ENCODE measurements around the gene SH3RF1.
A peak's percentile ranks its signal among the peaks of the same experiment; 100 is the strongest.
"Not testable (repeated sequence)": the region's sequence is repeated elsewhere in the genome, so short reads cannot be mapped to it uniquely, and the experiment has no call there.

The SH3RF1 gene

DNA sequence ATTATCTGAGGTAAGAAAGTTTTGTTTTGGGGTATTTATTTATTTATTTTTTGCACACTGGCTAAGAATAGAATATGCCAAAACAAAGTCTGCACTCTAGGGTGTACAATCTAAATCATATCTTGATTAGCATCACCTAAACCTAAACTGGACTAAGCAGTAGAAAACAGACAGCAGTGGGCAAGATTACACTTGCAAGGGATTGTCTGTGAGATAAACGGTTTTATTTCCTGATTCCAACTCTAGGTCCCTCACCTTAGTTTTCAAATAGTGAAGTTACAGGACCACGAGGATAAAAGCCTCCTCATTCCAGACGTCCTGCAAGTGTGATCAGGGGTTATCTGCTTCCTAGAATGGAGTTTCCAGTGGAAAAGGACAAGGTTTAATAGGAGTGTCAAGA, 86.1 kb downstream of the SH3RF1 start:
- Histone ChIP-seq H3K4me1 (ENCODE audit: insufficient read depth, low read length) (peaks cover 8% of the 10 kb centered on the region), H3K4me3 (ENCODE audit: low read depth in 1 of 2, low read length in 2 of 2) (no peak overlapping the region), H3K36me3 (ENCODE audit: insufficient read depth, low read length) (no peaks in the 10 kb centered on the region), H3K9ac (ENCODE audit: low read length) (no peak overlapping the region), H3K27ac (ENCODE audit: low read depth, low read length) (no peak overlapping the region), H3K27me3 (ENCODE audit: control insufficient read depth in 1 of 2, insufficient read depth in 2 of 2, low read length in 2 of 2) (no peaks in the 10 kb centered on the region), H3K9me3 (ENCODE audit: low read length) (no peaks in the 10 kb centered on the region)

DNA sequence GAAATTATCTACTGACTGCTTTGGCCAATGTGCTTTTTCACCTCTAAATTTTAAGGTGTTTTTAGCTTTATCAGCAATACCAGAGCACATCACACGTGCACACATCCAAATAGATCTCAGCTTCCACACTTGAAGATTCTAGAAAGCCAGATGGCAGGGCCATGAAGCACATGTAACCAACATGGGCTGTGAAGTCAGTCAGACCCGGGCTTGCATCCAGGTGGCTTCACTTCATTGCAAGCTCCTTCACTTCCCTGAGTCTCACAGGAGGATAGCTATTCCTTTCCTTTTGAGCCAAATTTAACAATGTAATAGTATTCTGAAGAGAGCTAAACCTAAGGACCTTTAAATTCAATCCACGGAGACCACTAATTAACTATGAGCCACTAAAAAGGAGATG, 86.5 kb downstream of the SH3RF1 start:
- H3K4me1 ChIP-seq (ENCODE audit: insufficient read depth, low read length), result peaks cover 9% of the 10 kb centered on the region
- no peak overlapping the region for H3K27ac ChIP-seq (ENCODE audit: low read depth, low read length)

DNA sequence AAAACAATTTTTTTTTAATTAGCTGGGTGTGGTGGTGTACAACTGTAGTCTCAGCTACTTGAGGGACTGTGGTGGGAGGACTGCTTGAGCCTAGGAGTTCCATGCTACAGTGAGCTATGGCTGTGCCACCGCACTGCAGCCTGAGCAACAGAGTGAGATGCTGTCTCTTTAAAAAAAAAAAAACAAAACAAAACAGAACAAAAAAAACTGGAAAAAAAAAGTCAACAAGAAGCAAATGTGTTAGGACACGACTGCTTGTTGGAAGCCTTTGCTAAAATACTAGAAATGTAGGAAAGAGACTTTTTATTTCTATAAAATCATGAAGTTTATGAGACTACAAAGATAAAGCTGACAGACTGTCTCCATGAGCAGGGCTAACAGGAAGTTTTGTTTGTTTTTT, 87.2 kb downstream of the SH3RF1 start:
- Histone ChIP-seq H3K4me1 (ENCODE audit: insufficient read depth, low read length) (peaks cover 9% of the 10 kb centered on the region), H3K4me3 (ENCODE audit: low read depth in 1 of 2, low read length in 2 of 2) (no peak overlapping the region), H3K9ac (ENCODE audit: low read length) (no peak overlapping the region), H3K27me3 (ENCODE audit: control insufficient read depth in 1 of 2, insufficient read depth in 2 of 2, low read length in 2 of 2) (no peaks in the 10 kb centered on the region), H3K9me3 (ENCODE audit: low read length) (no peaks in the 10 kb centered on the region), H3K27ac (ENCODE audit: low read depth, low read length) (no peak overlapping the region), H3K36me3 (ENCODE audit: insufficient read depth, low read length) (no peaks in the 10 kb centered on the region)

More for the DNA sequence above, 86.5 kb downstream of the SH3RF1 start:
- Histone ChIP-seq H3K9ac (ENCODE audit: low read length) (no peak overlapping the region), H3K4me3 (ENCODE audit: low read depth in 1 of 2, low read length in 2 of 2) (no peak overlapping the region), H3K27me3 (ENCODE audit: control insufficient read depth in 1 of 2, insufficient read depth in 2 of 2, low read length in 2 of 2) (no peaks in the 10 kb centered on the region), H3K9me3 (ENCODE audit: low read length) (no peaks in the 10 kb centered on the region), H3K36me3 (ENCODE audit: insufficient read depth, low read length) (no peaks in the 10 kb centered on the region)

DNA sequence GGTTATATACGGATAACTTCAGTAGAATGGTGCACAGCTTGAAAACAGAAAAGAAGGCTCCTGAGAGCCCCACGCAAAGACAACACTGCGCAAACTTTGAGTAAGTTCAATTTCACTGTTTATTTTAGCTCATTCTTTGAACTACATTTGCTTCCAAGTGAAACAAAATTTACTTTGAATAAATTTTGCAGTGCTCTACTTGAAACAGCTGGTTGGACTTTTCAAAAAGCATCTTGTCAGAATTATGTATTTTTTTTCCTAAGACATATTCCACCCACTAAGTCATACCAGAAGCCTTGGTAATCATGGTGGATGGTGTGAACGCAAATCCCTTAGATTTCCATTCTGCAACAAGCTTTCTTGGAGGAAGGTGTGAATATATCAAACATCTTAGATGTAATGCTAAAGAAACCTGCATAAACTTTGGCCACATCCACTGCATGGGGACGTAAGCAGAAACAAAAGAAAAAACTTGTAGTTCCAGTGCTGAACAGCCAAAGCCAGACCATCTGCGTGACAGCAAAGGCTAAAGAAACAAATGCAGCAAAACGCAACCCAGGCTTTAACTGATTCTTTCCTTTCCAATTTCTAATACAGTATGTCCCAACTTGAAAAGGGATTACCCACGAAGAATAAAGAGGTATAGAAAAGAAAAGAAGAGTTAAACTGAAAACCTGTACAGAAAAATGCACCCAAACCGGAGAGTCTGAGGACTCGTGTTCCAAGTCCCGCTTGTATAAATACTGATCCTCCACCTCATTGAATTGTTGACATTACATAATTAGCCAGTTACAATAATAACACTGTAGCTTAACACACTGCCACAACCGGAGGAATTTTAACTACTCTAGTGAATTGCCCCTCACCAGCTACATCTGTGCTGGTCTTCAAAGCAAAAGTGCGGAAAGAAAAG, 90.9 kb downstream of the SH3RF1 start:
- Histone ChIP-seq H3K36me3 (ENCODE audit: insufficient read depth, low read length) (no peaks in the 10 kb centered on the region), H3K27ac (ENCODE audit: low read depth, low read length) (peak overlapping the region; percentile 37), H3K27me3 (ENCODE audit: control insufficient read depth in 1 of 2, insufficient read depth in 2 of 2, low read length in 2 of 2) (no peaks in the 10 kb centered on the region), H3K4me3 (ENCODE audit: low read depth in 1 of 2, low read length in 2 of 2) (peak overlapping the region in 1 of 2 donors; percentile 26), H3K9ac (ENCODE audit: low read length) (peak overlapping the region; percentile 37), H3K4me1 (ENCODE audit: insufficient read depth, low read length) (peaks cover 9% of the 10 kb centered on the region), H3K9me3 (ENCODE audit: low read length) (no peaks in the 10 kb centered on the region)

DNA sequence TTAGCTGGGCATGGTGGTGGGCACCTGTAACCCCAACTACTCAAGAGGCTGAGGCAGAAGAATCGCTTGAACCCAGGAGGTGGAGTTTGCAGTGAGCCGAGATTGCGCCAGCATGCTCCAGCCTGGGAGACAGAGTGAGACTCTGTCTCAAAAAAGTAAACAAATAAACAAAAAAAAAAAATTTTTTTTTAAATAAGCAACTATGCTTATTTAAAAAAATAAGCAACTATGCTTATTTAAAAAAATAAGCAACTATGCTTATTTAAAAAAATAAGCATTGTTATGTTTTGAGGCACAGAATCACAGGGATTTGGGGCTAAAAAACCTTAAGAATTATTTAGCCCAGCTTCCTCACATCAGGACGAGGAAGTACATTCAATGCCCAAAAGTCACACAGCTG, 92.7 kb downstream of the SH3RF1 start:
- not testable (repeated sequence) for H3K4me1 ChIP-seq (ENCODE audit: insufficient read depth, low read length); H3K27me3 ChIP-seq (ENCODE audit: control insufficient read depth in 1 of 2, insufficient read depth in 2 of 2, low read length in 2 of 2); H3K4me3 ChIP-seq (ENCODE audit: low read depth in 1 of 2, low read length in 2 of 2); H3K36me3 ChIP-seq (ENCODE audit: insufficient read depth, low read length); H3K9me3 ChIP-seq (ENCODE audit: low read length); H3K27ac ChIP-seq (ENCODE audit: low read depth, low read length); H3K9ac ChIP-seq (ENCODE audit: low read length)

DNA sequence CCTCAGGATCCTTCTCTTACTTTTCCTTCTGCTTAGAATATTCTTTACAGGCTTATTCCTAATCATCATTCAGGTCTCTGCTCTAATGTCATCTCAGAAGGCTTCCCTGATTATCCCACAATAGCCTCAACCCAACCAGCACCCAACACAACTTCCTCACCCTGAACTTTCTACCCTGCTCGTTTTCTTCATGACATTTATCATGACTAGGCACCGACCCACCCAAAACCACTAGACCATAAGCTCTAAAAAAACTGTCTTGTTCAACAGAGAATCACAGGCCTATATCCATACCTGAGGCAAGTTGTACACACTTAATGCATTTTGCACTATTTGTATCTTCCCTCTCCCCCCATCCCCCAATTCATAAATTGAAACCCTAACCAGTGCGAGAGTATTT, 95.3 kb downstream of the SH3RF1 start:
- no peak overlapping the region for H3K4me3 ChIP-seq (ENCODE audit: low read depth in 1 of 2, low read length in 2 of 2)
- no peak overlapping the region for H3K27ac ChIP-seq (ENCODE audit: low read depth, low read length)
- H3K4me1 ChIP-seq (ENCODE audit: insufficient read depth, low read length), result peaks cover 21% of the 10 kb centered on the region
- no peaks in the 10 kb centered on the region for H3K27me3 ChIP-seq (ENCODE audit: control insufficient read depth in 1 of 2, insufficient read depth in 2 of 2, low read length in 2 of 2)
- no peak overlapping the region for H3K9ac ChIP-seq (ENCODE audit: low read length)
- no peaks in the 10 kb centered on the region for H3K36me3 ChIP-seq (ENCODE audit: insufficient read depth, low read length)
- no peaks in the 10 kb centered on the region for H3K9me3 ChIP-seq (ENCODE audit: low read length)

DNA sequence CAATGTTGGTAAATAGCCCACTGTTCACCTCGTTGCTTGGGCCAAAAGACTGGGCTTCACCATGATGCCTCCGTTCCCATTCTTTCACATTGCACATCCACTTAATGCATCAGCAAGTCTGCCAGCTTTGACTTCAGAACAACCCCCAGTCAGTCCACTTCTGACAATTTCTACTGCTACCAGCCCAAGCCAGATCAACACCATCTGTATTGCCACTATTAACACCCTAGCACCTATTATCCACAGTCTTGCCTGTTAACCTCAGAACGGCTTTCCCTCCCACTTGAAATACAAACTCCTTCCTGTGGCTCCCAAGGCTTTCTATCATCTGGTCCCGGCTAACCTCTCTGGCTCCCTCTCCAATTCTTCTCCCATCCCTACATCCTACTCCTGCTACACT, 95.7 kb downstream of the SH3RF1 start:
- Histone ChIP-seq H3K9me3 (ENCODE audit: low read length) (no peaks in the 10 kb centered on the region), H3K4me1 (ENCODE audit: insufficient read depth, low read length) (peaks cover 16% of the 10 kb centered on the region), H3K4me3 (ENCODE audit: low read depth in 1 of 2, low read length in 2 of 2) (no peak overlapping the region), H3K36me3 (ENCODE audit: insufficient read depth, low read length) (no peaks in the 10 kb centered on the region), H3K27me3 (ENCODE audit: control insufficient read depth in 1 of 2, insufficient read depth in 2 of 2, low read length in 2 of 2) (no peaks in the 10 kb centered on the region), H3K9ac (ENCODE audit: low read length) (no peak overlapping the region), H3K27ac (ENCODE audit: low read depth, low read length) (no peak overlapping the region)

DNA sequence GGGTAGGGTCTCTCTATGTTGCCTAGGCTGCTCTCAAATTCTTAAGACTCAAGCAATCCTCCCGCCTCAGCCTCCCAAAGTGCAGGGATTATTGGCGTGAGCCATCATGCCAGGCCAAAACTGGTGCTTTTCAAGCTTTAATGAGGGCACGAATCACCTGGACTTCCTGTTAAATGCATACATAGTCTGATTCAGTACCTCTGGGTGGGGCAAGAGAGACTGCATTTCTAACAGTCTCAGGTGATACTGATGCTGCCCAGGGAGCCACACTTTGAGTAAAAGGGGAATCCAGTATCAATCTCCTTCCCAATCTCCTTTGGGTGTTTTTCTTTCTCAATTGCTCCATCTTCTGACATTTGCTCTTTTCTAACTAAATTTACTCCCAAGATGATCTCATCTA, 96.5 kb downstream of the SH3RF1 start:
- Histone ChIP-seq H3K27me3 (ENCODE audit: control insufficient read depth in 1 of 2, insufficient read depth in 2 of 2, low read length in 2 of 2) (no peaks in the 10 kb centered on the region), H3K27ac (ENCODE audit: low read depth, low read length) (no peak overlapping the region), H3K9ac (ENCODE audit: low read length) (no peak overlapping the region)

DNA sequence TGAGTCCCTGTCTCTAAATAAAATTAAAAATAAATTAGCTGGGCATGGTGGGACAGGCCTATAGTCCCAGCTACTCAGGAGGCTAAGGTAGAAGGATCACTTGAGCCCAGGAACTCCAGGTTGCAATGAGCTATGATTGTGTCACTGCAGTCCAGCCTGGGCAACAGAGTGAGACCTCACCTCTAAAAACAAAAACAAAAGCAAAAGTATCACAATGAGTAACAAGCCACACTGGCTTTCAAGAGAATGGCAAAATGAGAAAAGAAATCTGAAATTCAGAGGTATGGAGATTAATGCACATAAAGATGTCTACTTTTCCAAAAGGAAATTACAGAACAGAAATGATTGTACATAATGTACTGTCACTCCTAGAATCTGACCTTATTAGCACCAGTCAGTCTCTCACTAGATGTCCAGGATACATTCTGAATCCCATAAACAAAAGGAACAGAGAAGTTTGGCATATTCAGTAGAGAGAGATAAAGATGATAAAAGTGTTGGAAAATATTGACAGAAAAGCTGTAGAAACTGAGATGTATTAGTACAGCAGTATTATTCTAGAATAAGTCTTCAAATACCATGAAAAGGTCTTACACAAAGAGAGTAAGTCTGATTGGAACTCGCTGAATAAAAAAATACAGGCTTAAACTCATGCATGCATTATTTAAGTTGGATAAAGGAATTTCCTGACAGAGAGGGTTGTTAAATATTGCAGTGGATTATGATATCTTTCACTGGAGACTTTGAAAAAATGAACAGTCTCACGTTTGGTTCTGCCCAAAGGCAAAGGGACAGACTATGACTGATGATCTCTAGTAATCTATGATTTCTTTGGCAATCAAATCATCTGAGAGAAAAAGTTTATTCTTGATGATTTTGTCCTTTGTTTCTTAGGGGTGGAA, 102.5 kb downstream of the SH3RF1 start:
- no peaks in the 10 kb centered on the region for H3K27me3 ChIP-seq (ENCODE audit: control insufficient read depth in 1 of 2, insufficient read depth in 2 of 2, low read length in 2 of 2)

More for the DNA sequence above, 96.5 kb downstream of the SH3RF1 start:
- H3K36me3 ChIP-seq (ENCODE audit: insufficient read depth, low read length), result no peaks in the 10 kb centered on the region
- no peak overlapping the region for H3K4me3 ChIP-seq (ENCODE audit: low read depth in 1 of 2, low read length in 2 of 2)
- H3K9me3 ChIP-seq (ENCODE audit: low read length), result no peaks in the 10 kb centered on the region
- H3K4me1 ChIP-seq (ENCODE audit: insufficient read depth, low read length), result peaks cover 13% of the 10 kb centered on the region

DNA sequence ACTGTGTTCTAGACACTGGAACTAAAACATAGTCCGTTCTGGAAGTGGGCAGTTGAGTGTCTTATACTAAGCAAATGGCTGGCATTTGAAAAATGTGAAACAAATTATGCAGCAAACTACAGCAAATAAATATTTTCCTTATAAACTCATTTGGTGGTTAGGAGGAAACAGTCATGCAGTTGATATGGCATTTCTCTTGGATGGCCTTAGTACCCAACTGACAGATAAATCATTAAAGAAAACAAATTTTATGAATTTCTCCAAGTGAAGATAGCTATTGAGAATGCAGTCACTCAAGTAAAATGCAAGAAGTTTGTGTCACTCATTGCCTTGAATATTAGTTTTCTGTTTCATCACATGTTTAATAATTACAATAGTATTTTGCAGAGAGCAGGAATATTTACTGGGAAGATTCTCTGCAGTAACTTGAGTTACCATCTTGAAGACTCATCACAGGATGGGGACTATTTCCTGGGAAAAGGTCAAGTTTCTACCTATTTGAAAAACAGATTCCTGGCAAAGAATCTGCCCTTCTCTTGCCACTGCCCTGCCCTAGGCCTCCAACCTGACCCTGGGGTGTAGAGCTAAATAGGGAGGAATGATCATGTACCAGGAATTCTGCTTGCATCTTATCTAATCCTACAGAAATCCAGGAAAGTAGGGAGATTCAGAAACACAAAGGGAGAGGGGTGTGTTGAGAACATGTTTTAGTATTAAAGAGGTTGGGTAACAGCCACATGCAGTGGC, 105.9 kb downstream of the SH3RF1 start:
- Histone ChIP-seq H3K9ac (ENCODE audit: low read length) (no peak overlapping the region), H3K4me1 (ENCODE audit: insufficient read depth, low read length) (peaks cover 11% of the 10 kb centered on the region), H3K9me3 (ENCODE audit: low read length) (no peaks in the 10 kb centered on the region), H3K4me3 (ENCODE audit: low read depth in 1 of 2, low read length in 2 of 2) (no peak overlapping the region), H3K27me3 (ENCODE audit: control insufficient read depth in 1 of 2, insufficient read depth in 2 of 2, low read length in 2 of 2) (no peaks in the 10 kb centered on the region), H3K36me3 (ENCODE audit: insufficient read depth, low read length) (no peaks in the 10 kb centered on the region), H3K27ac (ENCODE audit: low read depth, low read length) (no peak overlapping the region)

More for the DNA sequence above, 102.5 kb downstream of the SH3RF1 start:
- Histone ChIP-seq H3K9ac (ENCODE audit: low read length) (no peak overlapping the region), H3K9me3 (ENCODE audit: low read length) (no peaks in the 10 kb centered on the region), H3K36me3 (ENCODE audit: insufficient read depth, low read length) (no peaks in the 10 kb centered on the region), H3K27ac (ENCODE audit: low read depth, low read length) (no peak overlapping the region), H3K4me1 (ENCODE audit: insufficient read depth, low read length) (peaks cover 13% of the 10 kb centered on the region), H3K4me3 (ENCODE audit: low read depth in 1 of 2, low read length in 2 of 2) (no peak overlapping the region)

Data from muscle layer of colon (tissue), 2 donors.